HG03460 (cell line): ENCODE measurements around the gene NELFCD.
A peak's percentile ranks its signal among the peaks of the same experiment; 100 is the strongest.
"Not testable (repeated sequence)": the region's sequence is repeated elsewhere in the genome, so short reads cannot be mapped to it uniquely, and the experiment has no call there.

Experiments used
- ATAC-seq: cut with Tn5 transposase; IDR thresholded peaks from one replicate; pipeline ENCODE4 v1.9.1; 2021; ENCODE audit not compliant: unreplicated experiment

Gene NELFCD

DNA sequence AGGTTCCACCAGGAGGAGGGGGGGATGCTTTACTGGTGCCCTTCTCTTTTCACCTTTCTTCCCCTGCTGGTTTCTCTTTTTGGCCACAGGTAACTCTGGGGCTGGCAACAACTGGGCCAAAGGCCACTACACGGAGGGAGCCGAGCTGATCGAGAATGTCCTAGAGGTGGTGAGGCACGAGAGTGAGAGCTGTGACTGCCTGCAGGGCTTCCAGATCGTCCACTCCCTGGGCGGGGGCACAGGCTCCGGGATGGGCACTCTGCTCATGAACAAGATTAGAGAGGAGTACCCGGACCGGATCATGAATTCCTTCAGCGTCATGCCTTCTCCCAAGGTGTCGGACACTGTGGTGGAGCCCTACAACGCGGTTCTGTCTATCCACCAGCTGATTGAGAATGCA, 42.6 kb downstream of the NELFCD start:
- ATAC-seq, result no peak

DNA sequence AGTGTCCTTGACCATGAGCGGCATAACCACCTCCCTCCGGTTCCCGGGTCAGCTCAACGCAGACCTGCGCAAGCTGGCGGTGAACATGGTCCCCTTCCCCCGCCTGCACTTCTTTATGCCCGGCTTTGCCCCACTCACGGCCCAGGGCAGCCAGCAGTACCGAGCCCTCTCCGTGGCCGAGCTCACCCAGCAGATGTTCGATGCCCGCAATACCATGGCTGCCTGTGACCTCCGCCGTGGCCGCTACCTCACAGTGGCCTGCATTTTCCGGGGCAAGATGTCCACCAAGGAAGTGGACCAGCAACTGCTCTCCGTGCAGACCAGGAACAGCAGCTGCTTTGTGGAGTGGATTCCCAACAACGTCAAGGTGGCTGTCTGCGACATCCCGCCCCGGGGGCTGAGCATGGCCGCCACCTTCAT, 43.1 kb downstream of the NELFCD start:
- ATAC-seq, result no peak

DNA sequence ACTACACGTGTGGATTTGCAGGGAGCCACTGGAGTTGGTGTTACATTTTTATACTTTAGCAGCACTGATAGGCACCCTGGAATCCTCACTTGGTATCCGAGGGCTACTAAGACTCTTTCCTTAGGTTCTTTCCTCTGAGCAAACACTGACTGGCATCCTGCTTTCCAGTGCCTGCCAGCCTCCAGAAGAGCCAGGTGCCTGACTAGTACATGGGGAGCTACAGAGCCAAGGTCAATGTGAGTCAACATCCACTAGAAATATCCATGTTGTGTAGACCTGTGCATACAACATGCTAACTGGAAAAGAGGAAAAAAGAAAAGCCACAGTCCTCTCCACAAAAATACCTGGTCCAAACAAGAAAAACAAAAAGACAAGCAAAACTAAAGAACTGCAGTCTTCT, 44.0 kb downstream of the NELFCD start:
- ATAC-seq, result no peak

DNA sequence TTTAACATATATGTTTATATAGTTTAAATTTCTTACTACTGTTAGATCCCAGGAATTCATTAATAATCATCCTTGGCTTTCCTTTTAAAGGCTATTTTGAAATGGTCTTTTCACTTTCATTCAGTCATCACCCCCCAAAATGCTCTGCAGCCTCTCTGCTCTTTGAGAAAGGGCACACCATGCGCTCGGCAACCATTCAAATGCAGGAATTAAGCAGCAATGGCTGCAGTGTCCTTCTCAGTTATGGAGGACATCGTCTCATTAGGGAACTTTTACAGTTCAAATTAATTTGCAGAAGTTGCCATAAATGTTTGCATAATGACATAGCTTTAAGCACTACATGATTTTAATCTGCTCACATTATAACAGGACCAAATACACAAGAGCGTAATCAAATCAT, 44.5 kb downstream of the NELFCD start:
- no peak for ATAC-seq

DNA sequence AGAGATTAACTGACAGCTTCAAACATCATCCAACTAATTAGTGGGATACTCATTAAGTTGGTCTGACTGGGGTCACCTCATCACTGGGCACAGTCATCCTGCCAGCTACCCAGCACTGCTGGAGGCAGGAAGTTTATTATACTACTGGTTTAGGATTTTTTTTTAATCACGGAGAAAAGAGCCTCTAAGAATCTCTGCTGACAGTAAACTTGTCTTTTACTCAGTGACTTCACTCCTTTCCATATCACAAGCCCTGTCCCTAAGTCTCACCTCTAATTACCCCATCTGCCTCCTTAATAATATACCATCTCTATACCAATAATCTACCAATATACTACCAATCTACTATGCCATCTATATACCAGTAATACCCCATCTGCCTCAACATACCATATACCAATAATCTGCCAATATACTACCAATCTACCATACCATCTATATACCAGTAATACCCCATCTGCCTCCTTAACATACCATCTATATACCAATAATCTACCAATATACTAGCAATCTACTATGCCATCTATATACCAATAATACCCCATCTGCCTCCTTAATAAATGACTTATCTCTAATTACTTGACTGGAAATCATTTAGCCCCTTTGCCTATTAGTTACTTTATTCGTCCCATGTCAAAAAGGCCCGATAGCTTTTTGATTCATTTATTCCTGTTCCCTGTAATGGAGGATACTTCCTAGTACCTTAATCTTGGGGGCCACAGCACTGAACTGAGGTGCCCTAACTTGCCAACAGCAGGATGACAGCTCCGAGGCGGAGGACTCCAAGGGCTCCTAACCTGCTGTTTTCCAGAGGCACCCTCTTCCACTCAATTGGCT, 46.1 kb downstream of the NELFCD start:
- no peak for ATAC-seq

DNA sequence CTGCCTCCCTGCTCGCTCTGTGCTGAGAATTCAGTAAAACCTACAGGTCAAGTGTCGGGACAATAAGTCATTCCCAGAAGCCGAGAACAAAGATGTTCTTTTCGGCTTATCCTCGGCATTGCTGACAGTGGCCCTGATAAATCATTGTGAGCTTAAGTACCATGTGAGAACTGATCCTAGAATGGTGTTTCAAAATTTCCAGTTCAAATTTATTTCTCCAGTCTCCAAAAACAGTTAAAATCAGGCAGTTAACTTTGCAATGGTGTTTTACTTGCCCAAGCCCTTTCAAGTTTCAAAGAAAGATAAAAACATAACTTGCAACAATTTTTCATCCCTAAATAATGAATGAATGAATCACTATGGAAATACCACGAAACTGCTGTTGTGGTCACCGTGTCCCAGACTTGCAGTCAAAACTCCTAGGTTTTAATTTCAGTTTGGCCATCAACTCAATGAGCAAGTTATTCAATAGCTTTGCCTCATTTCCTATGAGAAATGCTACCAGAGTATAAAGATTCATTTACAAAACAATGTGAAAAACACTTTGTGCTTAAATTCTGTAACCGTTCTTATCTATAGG, 46.8 kb downstream of the NELFCD start:
- no peak for ATAC-seq

DNA sequence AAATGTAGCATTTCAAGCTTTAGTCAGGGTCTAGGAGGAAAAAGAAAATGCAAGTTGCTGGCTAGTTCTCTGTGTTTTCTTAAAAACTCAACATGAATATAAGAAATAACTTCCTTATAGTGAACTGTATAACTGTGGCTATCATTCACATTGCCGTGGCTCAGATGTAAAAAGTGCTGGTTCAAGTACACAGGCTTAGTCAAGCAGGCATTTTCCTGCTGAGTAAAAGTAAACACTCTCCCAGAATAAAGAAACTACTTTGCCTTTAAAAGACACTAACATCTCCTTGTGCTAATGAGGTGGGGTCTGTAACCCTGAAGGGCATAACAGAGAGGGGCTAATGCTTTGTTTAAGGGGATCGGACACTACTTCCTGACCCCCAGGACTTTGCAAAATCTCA, 47.8 kb downstream of the NELFCD start:
- ATAC-seq, result no peak

DNA sequence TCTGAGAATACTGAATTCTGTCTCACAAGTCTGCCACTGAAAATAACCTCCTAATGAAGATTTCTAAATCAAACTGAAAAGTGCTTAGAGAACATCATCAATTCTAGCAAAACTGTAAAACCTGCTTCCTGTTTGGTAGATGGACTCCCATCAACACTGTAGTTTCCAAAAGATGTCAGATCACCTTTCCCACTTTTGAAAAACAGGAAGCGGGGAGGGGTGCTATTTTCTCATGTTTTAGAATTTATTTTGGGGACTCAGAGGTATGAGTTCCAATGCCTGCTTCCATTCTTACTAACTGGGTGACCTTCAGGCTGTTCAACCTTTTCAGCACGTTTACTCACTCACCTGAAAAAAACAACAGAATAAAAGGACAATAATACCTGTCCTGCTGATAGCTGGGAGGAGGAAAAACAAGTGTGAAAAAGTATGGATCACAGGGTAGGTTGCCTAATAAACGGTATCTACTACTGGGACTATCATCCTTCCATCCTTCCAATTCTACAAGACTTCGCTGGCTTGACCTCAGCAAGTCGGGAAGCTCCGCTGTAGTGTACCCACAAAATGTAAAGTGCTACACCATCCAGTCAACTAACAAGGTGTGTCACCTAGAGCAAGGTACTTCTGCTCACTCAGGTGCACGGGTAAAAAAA, 50.0 kb downstream of the NELFCD start:
- ATAC-seq, result no peak

DNA sequence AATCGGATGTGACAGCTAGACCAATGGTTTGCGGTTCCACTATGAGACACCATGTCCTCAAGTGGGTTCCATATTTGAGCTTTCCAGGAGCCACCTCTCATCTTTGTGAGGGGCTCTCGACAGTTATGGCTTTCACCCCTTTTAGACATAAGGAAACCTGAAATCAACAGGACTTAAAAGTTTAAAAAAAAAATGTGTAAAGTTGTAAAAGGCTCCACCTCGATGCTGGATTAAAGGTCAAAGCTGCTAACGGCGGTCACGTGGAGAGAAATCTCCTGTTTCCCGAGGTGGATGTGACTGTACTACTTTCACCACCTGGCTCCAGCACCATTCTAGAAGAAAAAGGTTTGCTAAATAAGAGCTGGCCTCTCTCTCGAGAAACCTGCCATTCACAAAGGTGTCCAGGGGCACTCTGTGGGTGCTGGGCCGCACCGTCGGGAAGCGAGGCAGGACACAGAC, 50.5 kb downstream of the NELFCD start:
- ATAC-seq, result no peak

DNA sequence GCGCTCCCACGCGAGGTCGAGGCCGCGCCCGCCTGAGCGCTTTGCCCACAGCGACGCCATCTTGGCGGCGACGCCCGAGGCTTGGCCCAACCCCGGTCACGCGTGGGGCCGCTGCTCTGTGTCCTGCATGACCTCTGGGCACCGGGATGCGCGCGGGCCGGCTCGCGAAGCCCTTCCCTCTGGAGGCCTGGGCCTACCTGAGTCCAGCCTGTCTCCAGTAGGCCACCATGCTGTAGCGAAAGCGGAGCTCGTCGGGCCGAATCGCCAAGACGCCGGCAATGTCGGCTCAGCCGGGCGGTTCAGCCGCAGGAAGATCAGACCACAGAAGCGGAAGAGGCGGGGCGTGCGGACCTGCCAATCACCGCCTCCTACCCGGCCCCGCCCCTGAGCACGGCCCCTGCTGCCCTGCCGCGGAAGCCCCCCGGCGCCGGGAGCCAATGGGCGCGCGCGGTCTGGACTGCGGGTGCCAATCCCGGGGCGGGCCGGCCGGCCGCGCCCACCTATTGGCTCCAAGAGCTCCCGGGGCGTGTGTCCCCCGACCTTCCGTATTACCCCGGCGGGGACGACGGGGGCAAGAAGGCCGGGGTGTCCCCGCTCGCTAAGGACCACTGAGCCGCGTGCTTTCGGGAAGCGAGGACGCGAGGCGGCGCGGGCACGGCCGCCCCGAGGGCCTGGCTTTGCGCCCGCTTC, 51.1 kb downstream of the NELFCD start, which contains the start of gene ATP5F1E:
Gene ATP5F1E (minus strand): TSS at position 313 of the 690 bp plus-strand sequence. CDS start 84 bp downstream, at position 229.
- peak; percentile 90 for ATAC-seq

DNA sequence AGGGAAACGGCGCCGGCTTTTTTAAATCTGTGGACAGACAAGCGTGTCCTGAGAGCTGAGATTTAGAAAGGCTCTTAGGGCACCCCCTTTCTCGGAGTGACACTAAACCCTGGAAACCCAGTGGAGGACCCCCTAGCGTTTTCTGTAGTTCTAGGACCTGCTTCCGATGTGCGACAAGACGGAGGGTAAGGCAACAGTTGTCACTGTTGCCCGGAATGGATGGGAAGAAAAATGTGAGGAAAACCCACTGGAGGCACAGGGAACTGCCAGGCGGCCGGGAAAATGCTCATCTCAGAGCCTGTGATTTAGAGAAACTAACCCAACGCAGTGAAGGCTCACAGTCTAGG, 51.6 kb downstream of the NELFCD start:
- peak; percentile 25 for ATAC-seq

DNA sequence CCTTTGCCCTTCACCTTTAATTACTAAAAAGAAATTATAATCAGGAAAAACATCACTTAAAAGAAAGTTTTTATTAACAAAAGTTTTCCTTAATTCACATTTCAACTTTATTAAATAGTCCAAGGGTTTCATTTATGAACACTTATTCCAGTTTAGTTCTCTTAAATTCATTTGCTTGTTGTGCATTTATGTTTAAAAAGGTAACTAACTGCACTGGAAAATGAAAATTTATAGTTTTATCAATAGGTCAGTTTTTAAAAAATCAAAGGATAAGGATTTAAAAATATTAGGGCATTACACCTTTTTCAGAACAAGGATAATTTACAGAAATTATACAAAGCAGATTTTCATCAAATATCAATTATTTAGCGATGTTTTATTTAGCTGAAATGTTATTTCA, 52.0 kb downstream of the NELFCD start:
- ATAC-seq, result no peak

DNA sequence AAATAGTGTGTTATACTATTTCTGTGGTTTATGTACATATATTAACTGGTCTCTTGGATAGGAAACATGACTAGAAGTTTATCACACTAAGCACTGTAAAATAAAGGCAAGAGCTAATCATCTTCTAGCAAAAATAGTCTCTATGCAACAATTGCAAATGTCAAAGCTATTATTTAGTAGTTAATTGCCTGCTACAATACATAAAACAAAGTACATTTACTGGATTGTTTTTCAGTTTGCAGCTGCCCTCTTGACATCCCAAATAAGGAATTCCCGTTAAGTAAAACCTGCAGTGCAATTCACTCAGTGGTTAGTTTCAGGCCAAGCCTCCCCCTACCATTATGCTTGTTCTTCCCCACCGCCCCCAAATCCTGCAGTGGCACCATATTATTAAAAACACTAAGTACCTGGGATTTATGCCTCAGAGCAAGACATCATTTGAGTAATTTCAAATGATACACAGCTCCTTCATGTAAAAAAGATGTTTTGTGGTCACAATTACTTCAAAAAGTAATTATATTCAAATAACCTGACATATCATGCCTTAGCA, 52.6 kb downstream of the NELFCD start:
- ATAC-seq, result no peak

DNA sequence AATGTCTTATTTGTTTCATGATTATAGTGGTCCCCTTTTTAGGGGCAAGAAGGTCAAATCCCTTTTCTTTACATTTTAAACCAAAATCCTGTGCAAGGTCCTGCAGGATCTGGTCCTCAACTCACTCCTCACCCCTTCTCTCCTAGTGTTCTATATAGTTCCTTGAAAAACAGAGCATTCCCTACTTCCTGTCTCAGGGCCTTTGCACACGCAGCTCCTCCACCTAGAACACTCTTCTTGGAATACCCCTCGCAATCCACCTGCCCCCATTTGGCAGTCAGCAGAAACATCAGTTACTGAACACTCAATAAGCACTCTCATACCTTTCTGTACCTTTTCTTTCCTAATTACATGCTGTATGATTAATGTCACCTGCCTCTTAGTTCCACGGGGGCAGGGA, 54.3 kb downstream of the NELFCD start:
- ATAC-seq, result no peak

DNA sequence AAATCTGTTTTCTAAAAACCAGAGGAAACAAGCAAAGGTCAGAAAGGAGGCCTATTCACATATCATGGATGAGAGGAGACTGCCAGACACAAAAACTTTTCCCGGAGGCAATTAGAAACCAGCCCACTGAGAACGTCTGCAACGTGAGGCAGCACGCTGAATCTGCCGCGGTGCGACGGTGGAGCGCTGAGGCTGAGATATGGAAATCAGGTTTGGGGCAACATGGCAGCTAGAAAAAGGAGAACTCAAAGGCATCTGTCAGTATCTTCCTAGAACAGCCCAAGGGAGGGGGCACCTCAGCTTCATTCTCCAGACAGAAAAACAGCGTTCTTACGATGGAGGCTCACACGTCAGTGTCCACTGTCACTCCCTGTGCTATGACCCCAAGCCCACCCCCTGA, 56.3 kb downstream of the NELFCD start:
- ATAC-seq, result no peak

DNA sequence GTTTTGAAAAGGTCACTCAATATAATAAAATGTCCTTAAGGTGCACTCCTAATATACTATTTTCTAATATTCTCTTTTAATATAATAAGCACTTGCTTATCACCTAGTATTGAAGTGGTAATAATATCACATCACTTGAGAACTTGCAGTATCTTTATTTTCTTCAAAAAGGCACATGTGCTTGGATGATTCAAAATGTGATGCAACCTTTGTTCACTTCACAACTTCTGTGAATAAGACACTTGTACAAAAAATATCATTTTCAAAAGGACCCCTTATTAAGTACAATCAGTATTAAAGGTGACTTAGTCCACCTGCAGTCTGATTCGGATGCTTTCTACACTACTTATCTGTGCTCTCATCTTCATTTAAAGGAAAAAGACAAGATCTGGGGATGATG, 58.2 kb downstream of the NELFCD start:
- ATAC-seq, result no peak

DNA sequence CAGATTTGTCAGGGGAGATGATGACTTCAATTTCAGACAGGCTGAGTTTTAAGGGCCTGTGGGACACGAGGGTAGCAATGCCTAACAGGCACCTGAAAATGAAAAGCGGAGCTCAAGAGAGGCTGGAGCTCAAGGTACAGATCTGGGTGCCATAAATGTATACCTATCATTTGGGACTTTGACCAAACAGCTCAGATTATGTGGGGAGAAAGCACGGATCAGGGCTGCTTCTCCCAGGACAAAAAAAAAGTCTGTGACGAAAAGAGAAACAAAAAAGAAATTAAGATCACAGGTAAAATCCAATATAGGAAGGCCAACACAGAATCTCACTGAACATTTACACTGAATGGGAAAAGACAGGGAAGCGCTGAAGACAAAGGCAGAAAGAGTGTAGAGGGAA, 59.6 kb downstream of the NELFCD start:
- ATAC-seq, result no peak

DNA sequence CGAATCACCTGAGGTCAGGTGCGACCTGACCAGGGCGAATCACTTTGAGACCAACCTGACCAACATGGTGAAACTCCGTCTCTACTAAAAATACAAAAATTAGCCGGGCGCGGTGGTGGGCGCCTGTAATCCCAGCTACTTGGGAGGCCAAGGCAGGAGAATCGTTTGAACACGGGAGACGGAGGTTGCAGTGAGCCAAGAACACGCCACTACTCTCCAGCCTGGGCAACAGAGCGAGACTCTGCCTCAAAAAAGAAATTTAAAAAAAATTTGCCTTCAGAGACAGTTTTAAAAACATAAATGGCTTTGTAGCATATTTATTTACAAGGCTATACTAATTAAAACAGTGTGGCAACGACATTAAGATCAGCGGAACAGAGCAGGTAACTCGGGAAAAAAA, 60.4 kb downstream of the NELFCD start:
- ATAC-seq, result not testable (repeated sequence)

DNA sequence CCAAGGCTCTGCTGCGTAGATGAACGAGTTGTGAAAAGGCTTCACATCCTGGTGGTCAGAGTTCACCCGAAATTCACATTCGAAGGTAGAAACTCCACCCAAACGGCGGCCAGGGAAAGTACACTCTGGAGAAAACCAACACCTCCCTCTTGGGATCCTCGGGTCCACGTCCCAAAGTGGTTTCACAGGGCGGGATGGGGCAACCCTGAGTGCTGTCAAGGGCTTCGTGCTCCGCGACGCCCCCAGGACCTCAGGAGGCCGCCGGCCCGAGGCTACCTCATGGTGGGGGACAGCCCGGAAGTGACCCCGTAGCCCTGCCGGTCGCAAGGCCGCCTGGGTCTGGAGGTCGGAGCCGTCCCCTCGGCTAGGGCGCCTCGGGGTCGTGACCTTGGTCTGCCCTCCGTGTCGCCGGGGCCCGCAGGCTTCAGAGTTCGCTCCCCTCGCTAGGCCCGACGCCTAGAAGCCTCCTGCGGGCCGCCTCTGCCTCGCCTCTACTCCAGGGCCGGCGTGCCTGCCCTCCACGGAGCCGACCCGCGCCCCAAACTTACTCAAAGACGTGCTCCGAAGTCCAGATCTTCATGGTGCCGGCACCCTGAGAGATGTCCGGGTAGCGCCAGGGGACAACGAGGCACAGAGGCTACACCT, 61.2 kb downstream of the NELFCD start, which contains the start of gene PRELID3B:
Gene PRELID3B (minus strand): TSS at position 636 of the 645 bp plus-strand sequence. CDS start 56 bp downstream, at position 580.
- peak; percentile 34 for ATAC-seq

DNA sequence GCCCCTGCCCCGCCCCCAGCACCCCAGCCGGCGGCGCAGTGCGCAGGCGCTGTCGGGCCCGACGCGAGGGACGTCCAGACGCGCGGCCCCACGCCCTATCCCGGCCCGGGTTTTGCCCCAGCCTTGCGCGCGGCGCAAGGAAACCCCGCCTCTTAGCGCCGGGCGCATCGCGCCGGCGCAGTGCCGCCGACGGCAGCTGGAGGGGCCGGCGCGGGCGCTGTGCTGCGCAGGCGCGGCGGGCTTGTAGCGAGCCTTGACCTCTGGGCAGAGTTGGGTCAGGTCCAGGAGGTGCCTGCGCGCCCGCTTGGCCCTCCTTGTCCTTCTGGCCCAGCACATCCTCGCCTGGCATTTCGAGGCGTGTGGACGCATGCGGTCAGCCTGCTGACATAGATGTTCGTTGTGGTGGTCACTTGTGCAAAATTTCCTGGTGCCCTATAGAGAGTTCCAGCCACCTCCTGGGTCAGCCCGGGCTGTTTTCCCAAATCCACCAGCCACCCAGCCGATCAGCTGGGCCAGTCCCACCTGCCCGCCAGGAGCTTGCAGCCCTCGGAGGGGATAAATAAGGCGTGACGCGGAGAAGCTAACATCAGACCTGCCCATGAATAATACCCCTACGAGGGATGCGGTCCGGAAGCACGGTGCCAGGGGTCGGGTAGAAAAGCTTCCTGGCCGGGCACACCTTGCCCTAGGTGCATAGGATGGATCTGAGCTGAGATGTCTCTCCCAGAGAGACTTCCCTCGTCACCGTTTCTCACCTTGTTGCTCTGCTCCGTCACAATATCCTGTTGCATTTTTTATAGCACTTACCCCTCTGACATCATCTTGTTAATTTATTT, 62.0 kb downstream of the NELFCD start:
- ATAC-seq, result peak; percentile 92
